Prostate gland (tissue), 2 donors: ENCODE measurements around the gene PRDM16. TPM values are rescaled to one million over a fixed set of nuclear protein-coding genes. Genes with fewer than 3 reads are reported as not detected.

ENCODE experiments used
- DNase-seq: peaks from one replicate; pipeline ENCODE4 v3.0.0-alpha.2; 2019; ENCODE audit warnings: low spot score
- H3K27ac ChIP-seq, 2 donors: fragments of 200-600 bp; sonication (generic); 2 replicates each; pipeline ENCODE4 v1.5.1; 2017 to 2019
- H3K27me3 ChIP-seq: fragments of 200-600 bp; sonication (generic); replicated peaks from 2 replicates; pipeline ENCODE4 v1.5.1; 2019; ENCODE audit not compliant: insufficient read depth
- H3K36me3 ChIP-seq, 2 donors: fragments of 200-600 bp; sonication (generic); 1 replicate in 1 of 2; 2 replicates in 1 of 2; pipeline versions ENCODE4 v1.5.1 to v1.8.1; 2017 to 2019
- H3K4me1 ChIP-seq: fragments of 200-600 bp; sonication (generic); replicated peaks from 2 replicates; pipeline ENCODE4 v1.5.1; 2019
- H3K4me3 ChIP-seq, 2 donors: fragments of 200-600 bp; sonication (generic); 2 replicates each; pipeline ENCODE4 v1.5.1; 2017 to 2019
- H3K9me3 ChIP-seq: fragments of 200-600 bp; sonication (generic); 2 replicates; pipeline ENCODE4 v1.5.1; 2017
- POLR2A ChIP-seq: fragments of 450-650 bp; IDR thresholded peaks from one replicate; pipeline ENCODE4 v1.6.1; 2016; ENCODE audit warnings: antibody characterized with exemption, mild to moderate bottlenecking
- POLR2AphosphoS5 ChIP-seq: sonication (generic); formaldehyde crosslinking; IDR thresholded peaks from one replicate; pipeline ENCODE4 v1.6.1; 2017; ENCODE audit warnings: antibody characterized with exemption
- WGBS: methylation state at CpG from one replicate; pipeline ENCODE4 v1.1.5; 2018; 5-methylcytosine and 5-hydroxymethylcytosine counted together
- intact Hi-C: fragments of 100-400 bp; cut with DNase I; formaldehyde crosslinking; loops from one replicate; pipeline ENCODE4 v1.14.2; 2022
- total RNA-seq, 2 donors: library from RNA; depleted of rRNA; stranded (reverse); fragments of >200 nt; gene quantifications; one replicate each; pipeline ENCODE4 v1.1.0, GENCODE V29; 2016
- TF ChIP-seq, protein P1 (sequence below), 4 experiments: fragments of 200-600 bp in 2 of 4; fragments of 450-650 bp in 2 of 4; sonication (generic) in 2 of 4; IDR thresholded peaks; 1 replicate in 3 of 4; 2 replicates in 1 of 4; pipeline ENCODE4 v1.5.1; 2016 to 2019; ENCODE audit warnings: antibody characterized with exemption in 4 of 4, mild to moderate bottlenecking in 2 of 4, moderate library complexity in 2 of 4

The PRDM16 gene
- total RNA-seq, 2 donors from 2014 or later: 0.23 to 6.5 TPM

DNA sequence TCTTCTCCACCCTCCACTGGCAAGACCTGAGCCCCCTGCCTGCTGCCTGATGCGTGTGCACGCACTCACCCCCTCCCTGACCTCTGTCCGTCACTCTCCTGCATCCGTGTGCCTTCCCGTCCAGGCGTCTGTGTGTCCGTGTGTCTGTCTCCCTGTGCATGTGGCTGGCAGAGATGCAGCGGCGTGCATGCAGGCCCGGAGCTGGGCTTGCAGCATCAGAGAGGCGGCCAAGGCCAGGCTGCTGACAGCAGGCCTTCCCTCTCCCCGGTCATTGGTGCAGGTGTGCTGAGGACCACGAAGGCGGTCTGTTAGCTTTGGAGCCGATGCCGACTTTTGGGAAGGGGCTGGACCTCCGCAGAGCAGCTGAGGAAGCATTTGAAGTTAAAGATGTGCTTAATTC is 362.7 kb downstream of the PRDM16 start:
- H3K36me3 ChIP-seq: no peaks in the 10 kb centered on the region
- TF ChIP-seq POLR2A (no peak), POLR2AphosphoS5 (no peak)
- TF ChIP-seq, protein P1, sequence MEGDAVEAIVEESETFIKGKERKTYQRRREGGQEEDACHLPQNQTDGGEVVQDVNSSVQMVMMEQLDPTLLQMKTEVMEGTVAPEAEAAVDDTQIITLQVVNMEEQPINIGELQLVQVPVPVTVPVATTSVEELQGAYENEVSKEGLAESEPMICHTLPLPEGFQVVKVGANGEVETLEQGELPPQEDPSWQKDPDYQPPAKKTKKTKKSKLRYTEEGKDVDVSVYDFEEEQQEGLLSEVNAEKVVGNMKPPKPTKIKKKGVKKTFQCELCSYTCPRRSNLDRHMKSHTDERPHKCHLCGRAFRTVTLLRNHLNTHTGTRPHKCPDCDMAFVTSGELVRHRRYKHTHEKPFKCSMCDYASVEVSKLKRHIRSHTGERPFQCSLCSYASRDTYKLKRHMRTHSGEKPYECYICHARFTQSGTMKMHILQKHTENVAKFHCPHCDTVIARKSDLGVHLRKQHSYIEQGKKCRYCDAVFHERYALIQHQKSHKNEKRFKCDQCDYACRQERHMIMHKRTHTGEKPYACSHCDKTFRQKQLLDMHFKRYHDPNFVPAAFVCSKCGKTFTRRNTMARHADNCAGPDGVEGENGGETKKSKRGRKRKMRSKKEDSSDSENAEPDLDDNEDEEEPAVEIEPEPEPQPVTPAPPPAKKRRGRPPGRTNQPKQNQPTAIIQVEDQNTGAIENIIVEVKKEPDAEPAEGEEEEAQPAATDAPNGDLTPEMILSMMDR (IDR thresholded peaks at IDR 0.05): no peak
- 89% methylated on average over 17 of the region's 17 CpGs for WGBS

DNA sequence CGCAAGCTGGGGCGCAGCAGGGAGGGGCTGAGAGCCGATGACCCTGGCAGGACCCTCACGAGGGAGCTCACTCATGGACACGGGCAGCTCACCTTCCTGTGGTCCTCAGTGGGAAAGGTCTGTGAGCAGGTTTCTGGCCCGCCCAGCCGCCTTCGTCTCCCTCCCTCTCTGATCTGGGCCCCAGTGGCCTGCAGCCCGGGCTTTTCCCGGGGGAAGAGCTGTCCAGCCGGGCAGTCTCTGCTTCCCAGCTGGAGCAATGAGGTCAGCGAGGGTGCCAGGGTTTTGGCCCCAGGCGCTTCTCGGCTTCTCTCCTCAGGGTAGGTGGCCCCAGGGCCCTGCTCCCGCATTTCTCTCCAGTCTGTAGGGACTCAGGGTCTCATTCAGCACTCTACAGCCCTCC is 363.3 kb downstream of the PRDM16 start:
- no peaks in the 10 kb centered on the region for H3K4me1 ChIP-seq
- DNase-seq: no peak
- H3K27me3 ChIP-seq: peaks cover 9% of the 10 kb centered on the region
- no peaks in the 10 kb centered on the region for H3K36me3 ChIP-seq
- H3K27ac ChIP-seq: no peak overlapping the region
- H3K4me3 ChIP-seq: no peak overlapping the region
- WGBS: 65% methylated on average over 12 of the region's 15 CpGs
- TF ChIP-seq POLR2A (no peak), POLR2AphosphoS5 (no peak)
- TF ChIP-seq, protein P1 (IDR thresholded peaks at IDR 0.05): no peak
- intact Hi-C loops: no loop called here
- H3K9me3 ChIP-seq: no peaks in the 10 kb centered on the region

More for the DNA sequence above, 362.7 kb downstream of the PRDM16 start:
- DNase-seq: no peak
- H3K4me3 ChIP-seq: no peak overlapping the region
- no peaks in the 10 kb centered on the region for H3K4me1 ChIP-seq
- H3K27me3 ChIP-seq: peaks cover 6% of the 10 kb centered on the region
- H3K27ac ChIP-seq: no peak overlapping the region
- H3K9me3 ChIP-seq: no peaks in the 10 kb centered on the region
- intact Hi-C loops: no loop called here

GRCh38 chr1:3433076-3433475 is 364.1 kb downstream of the PRDM16 start:
- Histone ChIP-seq H3K36me3 (no peaks in the 10 kb centered on the region), H3K4me1 (no peaks in the 10 kb centered on the region), H3K27me3 (peaks cover 9% of the 10 kb centered on the region), H3K27ac (no peak overlapping the region), H3K4me3 (no peak overlapping the region), H3K9me3 (no peaks in the 10 kb centered on the region)
- no peak for DNase-seq
- intact Hi-C loops: no loop called here
- no peak for TF ChIP-seq POLR2AphosphoS5
- TF ChIP-seq POLR2A: no peak
- 88% methylated on average over 13 of the region's 14 CpGs for WGBS

DNA sequence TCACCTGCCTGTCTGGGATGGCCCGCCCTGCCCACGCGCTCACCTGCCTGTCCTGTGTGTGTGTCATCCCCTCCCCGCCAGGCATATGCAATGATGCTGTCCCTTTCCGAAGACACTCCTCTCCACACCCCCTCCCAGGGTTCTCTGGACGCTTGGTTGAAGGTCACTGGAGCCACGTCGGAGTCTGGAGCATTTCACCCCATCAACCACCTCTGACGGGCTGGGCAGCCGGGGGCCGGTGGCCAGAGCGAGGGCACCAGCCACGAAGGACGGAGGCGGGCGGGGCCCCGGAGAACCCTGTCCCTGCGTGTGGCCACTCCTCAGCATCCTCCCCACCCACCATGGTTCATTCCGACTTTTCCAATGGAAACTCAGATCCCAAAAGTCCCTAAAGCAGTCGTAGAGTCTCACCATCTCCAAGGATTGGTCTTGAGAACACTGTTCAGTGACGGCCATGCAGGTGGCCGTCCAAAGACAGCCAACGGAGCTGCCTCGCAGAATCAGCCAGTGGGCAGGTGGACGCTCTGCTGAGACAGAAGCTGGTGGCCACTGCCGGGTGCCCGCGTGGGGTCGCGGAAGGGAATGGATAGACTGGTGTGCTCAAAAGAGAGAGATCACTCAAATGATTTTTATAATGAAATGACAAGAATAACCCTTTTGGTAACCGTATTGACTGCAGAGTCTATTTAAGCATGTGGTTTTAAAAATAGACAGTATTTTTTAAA is 364.8 kb downstream of the PRDM16 start:
- no peaks in the 10 kb centered on the region for H3K9me3 ChIP-seq
- no peak for DNase-seq
- peaks cover 9% of the 10 kb centered on the region for H3K27me3 ChIP-seq
- no peak for TF ChIP-seq POLR2AphosphoS5
- intact Hi-C loops: no loop called here
- no peak overlapping the region for H3K4me3 ChIP-seq
- no peak overlapping the region for H3K27ac ChIP-seq
- no peaks in the 10 kb centered on the region for H3K4me1 ChIP-seq
- H3K36me3 ChIP-seq: no peaks in the 10 kb centered on the region
- 90% methylated on average over 31 of the region's 31 CpGs for WGBS

DNA sequence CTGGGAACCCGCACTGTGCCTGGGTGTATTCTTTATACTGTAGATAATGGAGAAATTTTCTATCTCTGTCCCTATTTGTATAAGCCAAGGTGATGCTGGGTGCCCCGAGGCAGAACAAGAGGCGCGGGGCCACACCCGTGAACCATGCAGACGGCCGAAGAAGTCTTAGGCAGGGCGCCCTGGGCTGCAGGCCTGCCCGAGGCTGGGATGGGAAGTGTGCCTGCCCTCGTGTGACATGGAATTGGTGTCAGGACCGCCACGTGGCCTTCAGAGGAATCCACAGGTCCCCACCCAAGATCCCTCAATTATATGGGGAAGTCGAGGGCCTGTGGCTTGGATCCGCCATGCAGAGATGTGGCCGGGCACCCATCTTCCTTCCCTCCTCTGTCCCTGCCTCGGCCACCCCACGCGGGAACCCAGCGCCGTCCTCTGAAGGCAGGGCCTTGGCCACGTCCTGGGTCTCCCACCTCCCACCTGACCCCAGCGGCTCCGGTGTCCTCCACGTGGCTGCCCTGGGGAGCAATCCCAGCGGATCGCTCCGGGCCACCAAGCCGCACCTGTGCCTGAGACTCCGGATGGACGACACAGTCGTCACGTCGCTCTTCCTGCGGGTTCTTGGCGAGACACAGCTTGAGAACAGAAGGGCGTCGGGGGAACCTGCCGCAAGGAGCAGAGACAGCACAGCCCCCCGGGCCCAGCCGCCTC is 365.6 kb downstream of the PRDM16 start:
- WGBS: 84% methylated on average over 40 of the region's 40 CpGs
- TF ChIP-seq POLR2AphosphoS5 (no peak), POLR2A (no peak)
- TF ChIP-seq, protein P1 (IDR thresholded peaks at IDR 0.05): no peak
- DNase-seq: no peak
- no peak overlapping the region for H3K4me3 ChIP-seq
- intact Hi-C loops: no loop called here
- H3K36me3 ChIP-seq: no peaks in the 10 kb centered on the region
- H3K4me1 ChIP-seq: no peaks in the 10 kb centered on the region
- no peak overlapping the region for H3K27ac ChIP-seq
- peaks cover 9% of the 10 kb centered on the region for H3K27me3 ChIP-seq
- H3K9me3 ChIP-seq: no peaks in the 10 kb centered on the region
